GM18498 (cell line): ENCODE measurements around the gene LY9.

Source experiments
- ATAC-seq: cut with Tn5 transposase; IDR thresholded peaks from one replicate; pipeline ENCODE4 v1.9.1; 2021; ENCODE audit warnings: mild to moderate bottlenecking, moderate library complexity; ENCODE audit not compliant: unreplicated experiment

The LY9 gene

GRCh38 chr1:160795951-160796383 is at the start of gene LY9:
LY9 (plus strand) TSS chr1:160796174; CDS start chr1:160796188, 14 bp downstream.
- peak; percentile 80 for ATAC-seq

GRCh38 chr1:160746836-160747500 is 49.0 kb upstream of the LY9 start:
- ATAC-seq = no peak

GRCh38 chr1:160747717-160748116 is 48.3 kb upstream of the LY9 start:
- no peak for ATAC-seq

GRCh38 chr1:160748181-160748877 is 47.6 kb upstream of the LY9 start:
- ATAC-seq = no peak

GRCh38 chr1:160748878-160749269 is 47.1 kb upstream of the LY9 start:
- no peak for ATAC-seq

- ATAC-seq = no peak
These were observed 45.4 kb upstream of the LY9 start for GRCh38 chr1:160750608-160751007.

GRCh38 chr1:160752406-160752805 is 43.6 kb upstream of the LY9 start:
- ATAC-seq = no peak

GRCh38 chr1:160752924-160753323 is 43.0 kb upstream of the LY9 start:
- no peak for ATAC-seq

- no peak for ATAC-seq
These were observed 42.4 kb upstream of the LY9 start for GRCh38 chr1:160753594-160753993.

GRCh38 chr1:160755461-160755860 is 40.5 kb upstream of the LY9 start:
- no peak for ATAC-seq

- peak; percentile 75 for ATAC-seq
These were observed 39.8 kb upstream of the LY9 start for GRCh38 chr1:160755911-160756848.

GRCh38 chr1:160756849-160757201 is 39.1 kb upstream of the LY9 start:
- peak; percentile 32 for ATAC-seq

GRCh38 chr1:160758521-160758920 is 37.5 kb upstream of the LY9 start:
- no peak for ATAC-seq

- no peak for ATAC-seq
These were observed 36.2 kb upstream of the LY9 start for GRCh38 chr1:160759740-160760139.

- ATAC-seq = no peak
These were observed 34.9 kb upstream of the LY9 start for GRCh38 chr1:160761046-160761445.

- ATAC-seq = no peak
These were observed 34.1 kb upstream of the LY9 start for GRCh38 chr1:160761886-160762285.

GRCh38 chr1:160763993-160764392 is 32.0 kb upstream of the LY9 start:
- no peak for ATAC-seq

GRCh38 chr1:160767395-160768294 is 28.3 kb upstream of the LY9 start:
- ATAC-seq = peak; percentile 63

GRCh38 chr1:160768295-160768657 is 27.7 kb upstream of the LY9 start:
- peak; percentile 82 for ATAC-seq

GRCh38 chr1:160772331-160772730 is 23.6 kb upstream of the LY9 start:
- ATAC-seq = no peak

GRCh38 chr1:160773093-160773492 is 22.9 kb upstream of the LY9 start:
- no peak for ATAC-seq
